ENCODE measurements around the gene TRIM26. TPM values are rescaled to one million over a fixed set of nuclear protein-coding genes. Genes with fewer than 3 reads are reported as not detected.

TRIM26 gene
- total RNA-seq, 1 donor from 2014 or later, result 46.3 TPM

DNA sequence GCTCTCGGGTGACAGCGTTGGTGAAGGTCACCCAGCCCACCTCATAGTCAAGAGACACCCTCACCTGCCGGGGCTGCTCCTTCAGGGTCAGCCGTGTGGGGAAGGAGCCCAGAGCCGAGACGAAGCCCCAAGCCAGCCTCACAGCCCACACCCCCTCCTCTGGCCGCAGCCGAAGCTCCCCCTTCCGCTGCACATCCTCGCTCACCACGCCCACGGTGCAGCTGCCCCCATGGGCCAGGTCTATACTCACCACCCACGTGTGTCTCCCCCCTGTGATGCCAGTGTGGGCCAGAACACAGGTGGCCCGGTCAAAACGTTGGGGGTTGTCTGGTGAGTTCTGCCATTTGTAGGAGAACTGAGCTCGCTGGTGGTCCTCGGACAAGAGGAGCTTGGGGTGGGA is 59.1 kb downstream of the TRIM26 start:
- Mint-ChIP-seq H3K4me1 (ENCODE audit: unreplicated experiment) (peaks cover 20% of the 10 kb centered on the region), H3K36me3 (no peaks in the 10 kb centered on the region), H3K27ac (no peak overlapping the region), H3K9me3 (no peaks in the 10 kb centered on the region), H3K27me3 (peaks cover 70% of the 10 kb centered on the region), H3K4me3 (no peak overlapping the region)
- DNase-seq (ENCODE audit: extremely low spot score, unreplicated experiment), result no peak
- TF ChIP-seq, protein P1, sequence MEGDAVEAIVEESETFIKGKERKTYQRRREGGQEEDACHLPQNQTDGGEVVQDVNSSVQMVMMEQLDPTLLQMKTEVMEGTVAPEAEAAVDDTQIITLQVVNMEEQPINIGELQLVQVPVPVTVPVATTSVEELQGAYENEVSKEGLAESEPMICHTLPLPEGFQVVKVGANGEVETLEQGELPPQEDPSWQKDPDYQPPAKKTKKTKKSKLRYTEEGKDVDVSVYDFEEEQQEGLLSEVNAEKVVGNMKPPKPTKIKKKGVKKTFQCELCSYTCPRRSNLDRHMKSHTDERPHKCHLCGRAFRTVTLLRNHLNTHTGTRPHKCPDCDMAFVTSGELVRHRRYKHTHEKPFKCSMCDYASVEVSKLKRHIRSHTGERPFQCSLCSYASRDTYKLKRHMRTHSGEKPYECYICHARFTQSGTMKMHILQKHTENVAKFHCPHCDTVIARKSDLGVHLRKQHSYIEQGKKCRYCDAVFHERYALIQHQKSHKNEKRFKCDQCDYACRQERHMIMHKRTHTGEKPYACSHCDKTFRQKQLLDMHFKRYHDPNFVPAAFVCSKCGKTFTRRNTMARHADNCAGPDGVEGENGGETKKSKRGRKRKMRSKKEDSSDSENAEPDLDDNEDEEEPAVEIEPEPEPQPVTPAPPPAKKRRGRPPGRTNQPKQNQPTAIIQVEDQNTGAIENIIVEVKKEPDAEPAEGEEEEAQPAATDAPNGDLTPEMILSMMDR (conservative IDR thresholded peaks at IDR 0.05), result no peak

DNA sequence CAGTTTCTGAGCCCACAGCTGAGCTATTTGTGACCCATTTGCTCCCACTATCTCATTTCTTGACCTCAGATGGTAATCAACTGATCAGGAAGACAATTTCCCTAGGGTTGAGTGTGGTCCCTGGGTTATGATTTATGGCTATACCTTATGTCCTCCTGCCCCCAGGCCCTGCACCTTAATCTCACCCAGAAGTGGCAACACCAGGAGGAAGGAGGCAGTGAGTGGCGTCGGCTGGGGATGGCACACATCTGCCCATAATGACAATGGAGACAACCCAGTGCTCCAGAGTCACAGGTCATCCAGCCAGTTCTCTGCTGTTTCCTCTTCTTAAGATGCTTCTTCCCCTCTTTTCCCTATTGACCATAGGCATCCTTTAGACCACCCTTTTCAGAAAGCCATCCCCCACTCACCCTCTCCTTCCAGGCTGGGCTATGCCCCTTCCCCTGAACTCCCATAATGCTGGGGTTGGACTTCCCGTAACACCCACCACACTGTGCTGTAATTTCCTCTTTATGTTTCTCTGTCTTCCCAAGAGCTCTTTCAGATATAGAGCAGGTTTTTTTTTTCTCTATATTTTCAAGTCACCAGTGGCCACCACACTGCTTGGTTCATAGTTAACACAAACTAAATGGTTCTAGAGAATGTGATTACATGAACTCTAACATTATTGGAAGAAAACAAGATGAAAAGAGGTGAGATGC is 60.1 kb downstream of the TRIM26 start:
- peaks cover 20% of the 10 kb centered on the region for H3K4me1 Mint-ChIP-seq (ENCODE audit: unreplicated experiment)
- peaks cover 66% of the 10 kb centered on the region for H3K27me3 Mint-ChIP-seq
- H3K27ac Mint-ChIP-seq, result no peak overlapping the region
- TF ChIP-seq, protein P1 (conservative IDR thresholded peaks at IDR 0.05), result no peak
- no peak for DNase-seq (ENCODE audit: extremely low spot score, unreplicated experiment)
- no peaks in the 10 kb centered on the region for H3K9me3 Mint-ChIP-seq
- H3K4me3 Mint-ChIP-seq, result no peak overlapping the region
- no peaks in the 10 kb centered on the region for H3K36me3 Mint-ChIP-seq

GRCh38 chr6:30152016-30152673 is 61.1 kb downstream of the TRIM26 start:
- no peak for DNase-seq (ENCODE audit: extremely low spot score, unreplicated experiment)
- H3K27ac Mint-ChIP-seq, result no peak overlapping the region
- TF ChIP-seq, protein P1 (conservative IDR thresholded peaks at IDR 0.05), result no peak
- no peaks in the 10 kb centered on the region for H3K36me3 Mint-ChIP-seq
- no peak overlapping the region for H3K4me3 Mint-ChIP-seq
- peaks cover 20% of the 10 kb centered on the region for H3K4me1 Mint-ChIP-seq (ENCODE audit: unreplicated experiment)
- H3K9me3 Mint-ChIP-seq, result no peaks in the 10 kb centered on the region
- peaks cover 71% of the 10 kb centered on the region for H3K27me3 Mint-ChIP-seq

DNA sequence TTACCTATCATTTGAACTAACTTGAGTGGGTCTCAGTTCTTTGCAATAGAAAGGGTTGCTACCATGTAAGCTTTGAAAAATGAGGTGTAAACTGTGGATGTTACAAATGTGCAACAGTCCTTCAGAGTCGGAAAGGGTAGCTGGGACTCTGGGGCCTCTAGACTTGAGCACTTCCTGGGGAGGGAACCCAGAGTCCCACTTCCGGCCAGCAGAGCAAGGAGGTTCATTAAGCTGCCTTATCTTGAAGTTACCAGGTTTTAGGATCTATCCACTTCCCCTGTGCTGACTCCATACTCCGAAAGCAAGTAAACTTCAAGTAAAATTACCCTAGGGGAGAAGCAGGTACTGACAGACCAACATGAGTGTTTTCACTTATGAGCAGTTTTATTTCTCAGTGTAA is 61.6 kb downstream of the TRIM26 start:
- DNase-seq (ENCODE audit: extremely low spot score, unreplicated experiment), result no peak
- Mint-ChIP-seq H3K36me3 (no peaks in the 10 kb centered on the region), H3K27ac (no peak overlapping the region), H3K9me3 (no peaks in the 10 kb centered on the region), H3K27me3 (peaks cover 73% of the 10 kb centered on the region), H3K4me1 (ENCODE audit: unreplicated experiment) (peaks cover 20% of the 10 kb centered on the region), H3K4me3 (no peak overlapping the region)
- TF ChIP-seq, protein P1 (conservative IDR thresholded peaks at IDR 0.05), result no peak

DNA sequence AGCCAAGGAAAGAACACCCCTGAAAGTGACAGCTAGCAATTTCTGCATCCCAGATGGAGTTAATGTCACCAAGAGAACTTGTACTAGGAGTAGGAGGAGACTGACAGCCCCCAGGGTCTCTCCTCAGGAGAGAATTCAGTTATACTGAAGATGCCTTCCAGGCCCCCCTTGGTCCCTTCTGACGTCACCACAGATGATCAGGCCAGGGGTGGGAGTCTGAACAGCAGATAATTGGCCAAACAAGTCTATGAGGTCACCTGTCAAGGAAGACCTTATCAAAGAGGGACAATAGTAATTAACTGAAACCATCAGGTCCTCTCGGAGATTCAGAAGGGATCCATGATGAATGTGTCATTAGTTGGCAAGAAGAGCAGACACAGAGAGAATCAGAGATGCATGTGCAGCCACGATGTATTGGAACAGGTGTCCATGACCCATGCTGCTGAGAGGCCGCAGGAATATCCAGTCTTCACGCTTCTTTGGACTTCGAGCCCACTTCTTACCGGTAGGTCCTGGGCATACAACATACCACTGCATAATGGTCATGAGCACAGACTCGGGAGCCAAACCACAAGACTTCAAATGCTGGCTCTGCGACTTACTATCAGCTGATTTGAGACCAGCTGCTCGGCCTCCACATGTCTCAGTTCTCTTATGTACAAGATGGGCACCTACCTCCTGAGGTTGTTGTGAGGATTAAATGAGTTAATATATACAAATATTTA is 62.4 kb downstream of the TRIM26 start:
- TF ChIP-seq, protein P1 (conservative IDR thresholded peaks at IDR 0.05), result no peak
- H3K4me1 Mint-ChIP-seq (ENCODE audit: unreplicated experiment), result peaks cover 14% of the 10 kb centered on the region
- H3K27me3 Mint-ChIP-seq, result peaks cover 70% of the 10 kb centered on the region
- DNase-seq (ENCODE audit: extremely low spot score, unreplicated experiment), result no peak
- no peaks in the 10 kb centered on the region for H3K9me3 Mint-ChIP-seq
- H3K4me3 Mint-ChIP-seq, result no peak overlapping the region
- H3K36me3 Mint-ChIP-seq, result no peaks in the 10 kb centered on the region
- H3K27ac Mint-ChIP-seq, result no peak overlapping the region
